IMR-90 (cell line): Measurements from ENCODE around the gene SDK1. TPM values are rescaled to one million over a fixed set of nuclear protein-coding genes. Genes with fewer than 3 reads are reported as not detected.

Experiments
- ATAC-seq: fragments of 200-7000 bp; cut with Tn5 transposase; 2 replicates; pipeline ENCODE4 v1.9.1; 2020; ENCODE audit warnings: low read depth, mild to moderate bottlenecking, moderate library complexity
- BruUV-seq: library from RNA; stranded (reverse); fragments of 400-500 nt; replicated peaks from 2 replicates; lab custom pipeline; 2021; lab: Mats Ljungman, UMichigan
- CTCF ChIA-PET: fragments of 300-600 bp; formaldehyde crosslinking; extraction: SDS; loops from one replicate; lab custom pipeline; 2021; ENCODE audit warnings: antibody characterized with exemption; lab: Yijun Ruan, JAX
- POLR2A ChIA-PET: fragments of 300-600 bp; sonication (Branson Sonifier 250); formaldehyde crosslinking; loops from one replicate; lab custom pipeline; 2022; ENCODE audit warnings: antibody characterized with exemption; ENCODE audit not compliant: unreplicated experiment; lab: Charles Lee
- DNase-seq: peaks from one replicate; pipeline ENCODE4 v3.0.0; 2013
- H2AFZ ChIP-seq: replicated peaks from 2 replicates; pipeline ENCODE3; 2013; ENCODE audit warnings: low read length, mild to moderate bottlenecking; ENCODE audit not compliant: poor library complexity
- H2AK5ac ChIP-seq: 2 replicates; pipeline ENCODE4 v1.6.1; 2013; ENCODE audit warnings: low read depth, low read length, inconsistent platforms
- H2AK9ac ChIP-seq: replicated peaks from 2 replicates; pipeline ENCODE3; 2013; ENCODE audit warnings: mild to moderate bottlenecking, low read depth, low read length, moderate library complexity; ENCODE audit not compliant: poor library complexity
- H2BK120ac ChIP-seq: 2 replicates; pipeline ENCODE4 v1.6.1; 2013; ENCODE audit warnings: low read depth, low read length, inconsistent platforms
- H2BK15ac ChIP-seq: 3 replicates; pipeline ENCODE4 v1.6.1; 2013; ENCODE audit warnings: low read depth, low read length, inconsistent platforms
- H2BK20ac ChIP-seq: 2 replicates; pipeline ENCODE4 v1.6.1; 2013; ENCODE audit warnings: low read depth, mild to moderate bottlenecking, inconsistent platforms, low read length, moderate library complexity
- H2BK5ac ChIP-seq: 2 replicates; pipeline ENCODE4 v1.6.1; 2013; ENCODE audit warnings: mild to moderate bottlenecking, low read depth, low read length, inconsistent platforms; ENCODE audit not compliant: poor library complexity, severe bottlenecking
- H3K14ac ChIP-seq: replicated peaks from 2 replicates; pipeline ENCODE4 v1.6.1; 2013; ENCODE audit warnings: low read depth, low read length, inconsistent platforms
- H3K18ac ChIP-seq: 2 replicates; pipeline ENCODE4 v1.6.1; 2013; ENCODE audit warnings: low read depth, low read length, control low read depth
- H3K23ac ChIP-seq: 2 replicates; pipeline ENCODE4 v1.6.1; 2013; ENCODE audit warnings: low read depth, low read length, inconsistent platforms
- H3K27ac ChIP-seq: 2 replicates; pipeline ENCODE4 v1.5.1; 2013; ENCODE audit warnings: mild to moderate bottlenecking, control low read depth, low read length; ENCODE audit not compliant: insufficient read depth
- H3K27me3 ChIP-seq: 2 replicates; pipeline ENCODE4 v1.6.1; 2013; ENCODE audit warnings: low read length; ENCODE audit not compliant: control insufficient read depth, insufficient read depth
- H3K36me3 ChIP-seq: 2 replicates; pipeline ENCODE4 v1.6.1; 2013; ENCODE audit warnings: low read length, mixed read lengths; ENCODE audit not compliant: control insufficient read depth, insufficient read depth
- H3K4ac ChIP-seq: 2 replicates; pipeline ENCODE4 v1.6.1; 2013; ENCODE audit warnings: low read depth, low read length, inconsistent platforms
- H3K4me1 ChIP-seq: 2 replicates; pipeline ENCODE4 v1.6.1; 2013; ENCODE audit warnings: low read length, mixed read lengths; ENCODE audit not compliant: control insufficient read depth, insufficient read depth
- H3K4me2 ChIP-seq: 2 replicates; pipeline ENCODE4 v1.6.1; 2013; ENCODE audit warnings: low read depth, mild to moderate bottlenecking, control low read depth, low read length, moderate library complexity
- H3K4me3 ChIP-seq: 2 replicates; pipeline ENCODE4 v1.5.1; 2013; ENCODE audit warnings: low read depth, mild to moderate bottlenecking, control low read depth, low read length, moderate library complexity; ENCODE audit not compliant: insufficient read depth
- H3K56ac ChIP-seq: 2 replicates; pipeline ENCODE4 v1.6.1; 2013; ENCODE audit warnings: low read length, inconsistent platforms; ENCODE audit not compliant: insufficient read depth; ENCODE audit errors: extremely low read depth
- H3K79me1 ChIP-seq, 2 experiments: 2 replicates each; pipeline ENCODE4 v1.6.1; 2013; ENCODE audit warnings: low read length in 2 of 2, inconsistent platforms in 1 of 2, low read depth in 1 of 2
- H3K9ac ChIP-seq: 2 replicates; pipeline ENCODE4 v1.6.1; 2013; ENCODE audit warnings: low read depth, low read length, control low read depth
- H3K9me1 ChIP-seq: 2 replicates; pipeline ENCODE4 v1.6.1; 2013; ENCODE audit warnings: low read length, inconsistent platforms; ENCODE audit not compliant: insufficient read depth
- H3K9me3 ChIP-seq: 2 replicates; pipeline ENCODE4 v1.6.1; 2013; ENCODE audit warnings: low read length; ENCODE audit not compliant: control insufficient read depth, insufficient read depth
- H4K20me1 ChIP-seq: 2 replicates; pipeline ENCODE4 v1.6.1; 2013; ENCODE audit warnings: low read length, inconsistent platforms; ENCODE audit not compliant: insufficient read depth
- H4K5ac ChIP-seq: 2 replicates; pipeline ENCODE4 v1.6.1; 2013; ENCODE audit warnings: mild to moderate bottlenecking, low read depth, low read length, control low read depth
- H4K8ac ChIP-seq, 2 experiments: 2 replicates each; pipeline ENCODE4 v1.6.1; 2013; ENCODE audit warnings: low read depth in 2 of 2, low read length in 2 of 2, control low read depth in 1 of 2, inconsistent platforms in 1 of 2
- H4K91ac ChIP-seq: 2 replicates; pipeline ENCODE4 v1.6.1; 2013; ENCODE audit warnings: low read depth, low read length, inconsistent platforms; ENCODE audit not compliant: insufficient read depth
- MAFK ChIP-seq: IDR thresholded peaks from 2 replicates; pipeline ENCODE4 v1.6.1; 2012; ENCODE audit warnings: low read depth, low read length, improper control_type of control experiment
- MAZ ChIP-seq: IDR thresholded peaks from 2 replicates; pipeline ENCODE4 v1.6.1; 2012; ENCODE audit warnings: low read depth, mild to moderate bottlenecking, low read length, improper control_type of control experiment, moderate library complexity, borderline replicate concordance
- MXI1 ChIP-seq: IDR thresholded peaks from 2 replicates; pipeline ENCODE4 v1.6.1; 2012; ENCODE audit warnings: low read depth, mild to moderate bottlenecking, low read length, moderate library complexity, borderline replicate concordance
- POLR2A ChIP-seq: IDR thresholded peaks from 2 replicates; pipeline ENCODE4 v1.6.1; 2012; ENCODE audit warnings: mild to moderate bottlenecking, low read depth, low read length
- RCOR1 ChIP-seq: IDR thresholded peaks from 2 replicates; pipeline ENCODE4 v1.6.1; 2012; ENCODE audit warnings: mild to moderate bottlenecking, low read length, improper control_type of control experiment; ENCODE audit not compliant: insufficient replicate concordance
- SMC3 ChIP-seq: fragments of 150-350 bp; IDR thresholded peaks from 2 replicates; pipeline ENCODE4 v1.6.1; 2016; ENCODE audit warnings: low read depth, mild to moderate bottlenecking, antibody characterized with exemption, low read length, moderate library complexity
- dilution Hi-C: fragments of 300-500 bp; cut with HindIII; formaldehyde crosslinking; loops from one replicate; pipeline ENCODE4 v1.14.3; 2018; ENCODE audit warnings: low sequenced_read_pairs; ENCODE audit not compliant: unreplicated experiment
- in situ Hi-C: fragments of 300-500 bp; cut with MboI; formaldehyde crosslinking; loops from 3 replicates; pipeline ENCODE4 v1.14.3; 2019; ENCODE audit warnings: low sequenced_read_pairs, inconsistent platforms, mixed read lengths
- intact Hi-C: fragments of 100-400 bp; cut with micrococcal nuclease; formaldehyde crosslinking; loops from 2 replicates; pipeline ENCODE4 v1.10.0; 2022
- polyA plus RNA-seq, 3 experiments: library from polyadenylated mRNA; depleted of rRNA; stranded (reverse); fragments of >200 nt; gene quantifications; 2 replicates each; pipeline ENCODE4 v1.2.3, GENCODE V29; 2012; ENCODE audit warnings: low replicate concordance in 1 of 3
- total RNA-seq: library from RNA; depleted of rRNA; stranded (reverse); fragments of >200 nt; gene quantifications from 2 replicates; pipeline ENCODE4 v1.2.3, GENCODE V29; 2012
- TF ChIP-seq, protein P1 (sequence below): conservative IDR thresholded peaks from 2 replicates; pipeline ENCODE4 v1.5.1; 2012; ENCODE audit warnings: mild to moderate bottlenecking, low read depth, low read length, improper control_type of control experiment
- TF ChIP-seq, protein P2 (sequence below): fragments of 150-350 bp; IDR thresholded peaks from 2 replicates; pipeline ENCODE4 v1.6.1; 2017; ENCODE audit warnings: mild to moderate bottlenecking, antibody characterized with exemption, low read length, low read depth

Gene SDK1
- total and polyA plus RNA-seq, 2 of the 4 experiments (the other 2 are of a cell fraction): 1.5 to 1.6 TPM

DNA sequence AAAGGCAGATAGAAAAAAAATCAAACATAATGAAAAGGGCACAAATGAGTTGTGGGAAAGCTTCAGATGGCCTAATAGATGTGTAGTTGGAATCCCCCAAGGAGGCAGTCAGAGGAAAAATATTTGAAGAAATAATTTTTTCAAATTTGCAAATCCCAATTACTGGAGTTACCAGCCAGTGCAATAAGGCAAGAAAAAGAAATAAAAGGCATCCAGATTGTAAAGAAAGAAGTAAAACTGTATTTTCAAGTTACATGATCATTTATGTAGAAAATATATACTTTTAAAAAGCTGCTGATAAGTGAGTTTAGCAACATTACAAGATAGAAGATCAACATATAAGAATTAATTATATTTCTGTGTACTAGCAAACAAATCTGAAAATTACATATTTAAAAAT lies 329.0 kb downstream of the SDK1 start:
- TF ChIP-seq MAFK (no peak), RCOR1 (no peak), MAZ (no peak), POLR2A (no peak), SMC3 (no peak), MXI1 (no peak)
- TF ChIP-seq, protein P1, sequence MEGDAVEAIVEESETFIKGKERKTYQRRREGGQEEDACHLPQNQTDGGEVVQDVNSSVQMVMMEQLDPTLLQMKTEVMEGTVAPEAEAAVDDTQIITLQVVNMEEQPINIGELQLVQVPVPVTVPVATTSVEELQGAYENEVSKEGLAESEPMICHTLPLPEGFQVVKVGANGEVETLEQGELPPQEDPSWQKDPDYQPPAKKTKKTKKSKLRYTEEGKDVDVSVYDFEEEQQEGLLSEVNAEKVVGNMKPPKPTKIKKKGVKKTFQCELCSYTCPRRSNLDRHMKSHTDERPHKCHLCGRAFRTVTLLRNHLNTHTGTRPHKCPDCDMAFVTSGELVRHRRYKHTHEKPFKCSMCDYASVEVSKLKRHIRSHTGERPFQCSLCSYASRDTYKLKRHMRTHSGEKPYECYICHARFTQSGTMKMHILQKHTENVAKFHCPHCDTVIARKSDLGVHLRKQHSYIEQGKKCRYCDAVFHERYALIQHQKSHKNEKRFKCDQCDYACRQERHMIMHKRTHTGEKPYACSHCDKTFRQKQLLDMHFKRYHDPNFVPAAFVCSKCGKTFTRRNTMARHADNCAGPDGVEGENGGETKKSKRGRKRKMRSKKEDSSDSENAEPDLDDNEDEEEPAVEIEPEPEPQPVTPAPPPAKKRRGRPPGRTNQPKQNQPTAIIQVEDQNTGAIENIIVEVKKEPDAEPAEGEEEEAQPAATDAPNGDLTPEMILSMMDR: no peak
- TF ChIP-seq, protein P2, sequence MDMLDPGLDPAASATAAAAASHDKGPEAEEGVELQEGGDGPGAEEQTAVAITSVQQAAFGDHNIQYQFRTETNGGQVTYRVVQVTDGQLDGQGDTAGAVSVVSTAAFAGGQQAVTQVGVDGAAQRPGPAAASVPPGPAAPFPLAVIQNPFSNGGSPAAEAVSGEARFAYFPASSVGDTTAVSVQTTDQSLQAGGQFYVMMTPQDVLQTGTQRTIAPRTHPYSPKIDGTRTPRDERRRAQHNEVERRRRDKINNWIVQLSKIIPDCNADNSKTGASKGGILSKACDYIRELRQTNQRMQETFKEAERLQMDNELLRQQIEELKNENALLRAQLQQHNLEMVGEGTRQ: no peak
- no peak overlapping the region for H3K23ac ChIP-seq
- no peak overlapping the region for H4K5ac ChIP-seq
- H2BK120ac ChIP-seq: no peak overlapping the region
- intact Hi-C loops (no loop called here), in situ Hi-C loops (no loop called here), dilution Hi-C loops (no loop called here)
- H3K14ac ChIP-seq: no peak overlapping the region
- no peaks in the 10 kb centered on the region for H3K27me3 ChIP-seq
- H3K4ac ChIP-seq: no peak overlapping the region
- no peaks in the 10 kb centered on the region for H3K9me1 ChIP-seq
- ATAC-seq: no peak
- no TSS peak for BruUV-seq
- no peak overlapping the region for H2BK20ac ChIP-seq
- H3K4me1 ChIP-seq: no peaks in the 10 kb centered on the region
- no peak overlapping the region for H3K18ac ChIP-seq
- no peak overlapping the region for H4K8ac ChIP-seq
- H3K36me3 ChIP-seq: no peaks in the 10 kb centered on the region
- H2AFZ ChIP-seq: no peak overlapping the region
- H3K4me3 ChIP-seq: no peak overlapping the region
- H3K9ac ChIP-seq: no peak overlapping the region
- no peak for DNase-seq
- H3K79me1 ChIP-seq: no peaks in the 10 kb centered on the region
- H4K20me1 ChIP-seq: no peaks in the 10 kb centered on the region
- H2BK5ac ChIP-seq: no peak overlapping the region
- no peak overlapping the region for H4K91ac ChIP-seq
- no peak overlapping the region for H3K4me2 ChIP-seq
- no peak overlapping the region for H2BK15ac ChIP-seq
- H2AK5ac ChIP-seq: no peak overlapping the region
- POLR2A ChIA-PET: no interaction called here
- CTCF ChIA-PET: no interaction called here
- no peak overlapping the region for H2AK9ac ChIP-seq
- peaks cover 4% of the 10 kb centered on the region; the same call in 1 of the 2 replicates for H3K9me3 ChIP-seq
- H3K27ac ChIP-seq: no peak overlapping the region
- H3K56ac ChIP-seq: no peak overlapping the region
